SK-N-MC (cell line): ENCODE measurements around the gene PCDHGB1.

Experiments
- EZH2 ChIP-seq: fragments of 200-600 bp; sonication (generic); IDR thresholded peaks from one replicate; pipeline ENCODE4 v1.6.1; 2017; ENCODE audit warnings: antibody characterized with exemption
- FOXP2 ChIP-seq: optimal IDR thresholded peaks from 2 replicates; pipeline ENCODE3; 2011; ENCODE audit warnings: mild to moderate bottlenecking, moderate library complexity; ENCODE audit not compliant: insufficient read depth; ENCODE audit errors: extremely low read length, control extremely low read depth
- POLR2AphosphoS5 ChIP-seq: IDR thresholded peaks from 2 replicates; pipeline ENCODE4 v1.6.1; 2012; ENCODE audit warnings: mild to moderate bottlenecking, low read depth, low read length, borderline replicate concordance

DNA sequence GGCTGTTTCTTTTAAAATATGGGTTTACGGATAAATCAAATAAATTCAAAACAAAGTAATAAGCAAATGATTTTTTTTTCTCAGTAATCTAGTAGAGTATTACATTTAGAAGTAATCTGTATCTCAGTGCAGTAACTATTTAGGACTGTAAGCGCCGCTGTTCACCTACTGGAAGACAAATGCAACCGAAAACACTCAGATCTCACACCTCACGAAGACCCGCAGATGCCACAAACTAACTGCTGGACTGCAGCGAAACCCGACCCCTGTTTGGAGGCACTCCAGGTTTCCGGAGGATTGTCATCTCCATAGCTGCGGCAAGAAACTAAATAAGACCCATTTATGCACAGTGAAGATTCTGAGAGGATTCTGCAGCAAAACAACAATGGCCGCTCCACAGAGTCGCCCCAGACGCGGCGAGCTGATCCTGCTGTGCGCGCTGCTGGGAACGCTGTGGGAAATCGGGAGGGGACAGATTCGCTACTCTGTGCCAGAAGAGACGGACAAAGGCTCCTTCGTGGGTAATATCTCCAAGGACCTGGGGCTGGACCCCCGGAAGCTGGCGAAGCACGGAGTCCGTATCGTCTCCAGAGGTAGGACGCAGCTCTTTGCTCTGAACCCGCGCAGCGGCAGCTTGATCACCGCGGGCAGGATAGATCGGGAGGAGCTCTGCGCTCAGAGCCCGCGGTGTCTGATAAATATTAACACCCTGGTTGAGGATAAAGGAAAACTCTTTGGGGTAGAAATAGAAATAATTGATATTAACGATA, 42.7 kb downstream of the PCDHGB1 start, which contains the start of gene PCDHGA8:
- TF ChIP-seq POLR2AphosphoS5 = no peak
- no peak for TF ChIP-seq EZH2
- no peak for TF ChIP-seq FOXP2
